Activated naive CD8-positive, alpha-beta T cell treated with anti-CD3 and anti-CD28 coated beads for 36 hours (primary cell): Measurements from ENCODE around the gene ASB8. TPM values are rescaled to one million over a fixed set of nuclear protein-coding genes. Genes with fewer than 3 reads are reported as not detected.

Experiments
- DNase-seq: peaks from one replicate; pipeline ENCODE4 v3.0.0; 2021
- H3K27ac Mint-ChIP-seq: one replicate; pipeline ENCODE4 v1.8.0; 2022; ENCODE audit warnings: mild to moderate bottlenecking, moderate library complexity, mixed read lengths
- H3K27me3 Mint-ChIP-seq: one replicate; pipeline ENCODE4 v1.8.0; 2022; ENCODE audit warnings: mild to moderate bottlenecking, mixed read lengths
- H3K36me3 Mint-ChIP-seq: one replicate; pipeline ENCODE4 v1.8.0; 2021; ENCODE audit warnings: mild to moderate bottlenecking, mixed read lengths
- H3K4me1 Mint-ChIP-seq: one replicate; pipeline ENCODE4 v1.8.0; 2021; ENCODE audit warnings: mixed read lengths
- H3K4me3 Mint-ChIP-seq: one replicate; pipeline ENCODE4 v1.8.0; 2022; ENCODE audit warnings: mild to moderate bottlenecking, moderate library complexity, mixed read lengths
- H3K9me3 Mint-ChIP-seq: one replicate; pipeline ENCODE4 v1.8.0; 2022; ENCODE audit warnings: mixed read lengths
- total RNA-seq, 2 experiments: library from RNA; stranded (reverse); gene quantifications; one replicate each; pipeline ENCODE4 v1.2.3, GENCODE V29; 2021

Gene ASB8
- 10 to 100 TPM; 29.9 to 30.3 TPM for total RNA-seq

GRCh38 chr12:48157018-48157888, at the start of gene ASB8:
Gene ASB8, minus strand, starts transcription at chr12:48157515. Its CDS starts 4,019 bp downstream, at chr12:48153496.
- no peaks in the 10 kb centered on the region for H3K27me3 Mint-ChIP-seq
- peaks cover 28% of the 10 kb centered on the region for H3K4me1 Mint-ChIP-seq
- peak; percentile 98 for DNase-seq
- peak within 1 kb of the TSS; percentile 94 for H3K4me3 Mint-ChIP-seq
- no peaks in the 10 kb centered on the region for H3K36me3 Mint-ChIP-seq
- H3K27ac Mint-ChIP-seq: peak within 1 kb of the TSS; percentile 94
- H3K9me3 Mint-ChIP-seq: no peaks in the 10 kb centered on the region

DNA sequence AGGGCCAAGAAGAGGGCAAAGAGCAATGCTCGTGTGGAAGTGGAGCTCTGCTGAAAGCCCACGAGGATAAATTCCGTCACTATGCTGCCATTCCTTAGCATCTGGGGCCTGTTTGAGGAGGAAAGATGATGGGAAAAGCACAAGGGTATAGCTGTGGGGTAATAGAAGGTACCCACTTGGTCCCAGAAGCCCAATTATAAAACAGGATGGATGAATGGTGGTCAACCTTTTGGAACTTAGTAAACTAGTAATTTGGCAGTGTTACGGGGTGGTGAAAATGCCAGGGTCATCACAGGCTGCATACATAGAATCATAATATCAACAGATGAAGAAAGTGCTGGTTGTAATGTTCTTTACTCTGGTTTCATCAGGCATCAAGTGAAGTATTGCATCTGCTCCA, 45.9 kb upstream of the ASB8 start, which contains the start of gene OR10AD1:
OR10AD1 (minus strand) TSS at position 101 of the 400 bp plus-strand sequence; CDS start at position 101, 0 bp downstream.
- Mint-ChIP-seq H3K27ac (no peak within 1 kb of the TSS), H3K36me3 (peaks cover 73% of the 10 kb centered on the region), H3K4me3 (no peak within 1 kb of the TSS), H3K27me3 (no peaks in the 10 kb centered on the region), H3K9me3 (peaks cover 49% of the 10 kb centered on the region), H3K4me1 (peaks cover 16% of the 10 kb centered on the region)
- DNase-seq: no peak

DNA sequence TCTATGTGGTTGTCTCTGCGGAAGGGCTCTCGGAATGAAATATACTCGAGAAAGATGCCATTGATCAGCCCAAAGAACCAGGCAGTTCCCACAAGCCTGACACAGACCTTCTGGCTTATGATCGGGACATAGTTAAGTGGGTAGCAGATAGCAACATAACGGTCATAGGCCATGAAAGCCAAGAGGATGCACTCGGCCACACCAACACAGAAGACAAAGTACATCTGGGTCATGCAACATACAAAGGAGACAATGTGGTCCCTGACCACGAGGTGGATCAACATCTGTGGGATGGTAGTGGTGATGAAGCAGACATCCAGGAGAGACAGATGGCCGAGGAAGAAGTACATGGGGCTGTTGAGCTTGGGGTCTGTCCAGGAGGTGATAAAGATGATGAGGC, 45.5 kb upstream of the ASB8 start:
- Mint-ChIP-seq H3K36me3 (peaks cover 73% of the 10 kb centered on the region), H3K27ac (no peak overlapping the region), H3K9me3 (peaks cover 46% of the 10 kb centered on the region), H3K4me3 (no peak overlapping the region), H3K27me3 (no peaks in the 10 kb centered on the region), H3K4me1 (peaks cover 16% of the 10 kb centered on the region)
- no peak for DNase-seq

DNA sequence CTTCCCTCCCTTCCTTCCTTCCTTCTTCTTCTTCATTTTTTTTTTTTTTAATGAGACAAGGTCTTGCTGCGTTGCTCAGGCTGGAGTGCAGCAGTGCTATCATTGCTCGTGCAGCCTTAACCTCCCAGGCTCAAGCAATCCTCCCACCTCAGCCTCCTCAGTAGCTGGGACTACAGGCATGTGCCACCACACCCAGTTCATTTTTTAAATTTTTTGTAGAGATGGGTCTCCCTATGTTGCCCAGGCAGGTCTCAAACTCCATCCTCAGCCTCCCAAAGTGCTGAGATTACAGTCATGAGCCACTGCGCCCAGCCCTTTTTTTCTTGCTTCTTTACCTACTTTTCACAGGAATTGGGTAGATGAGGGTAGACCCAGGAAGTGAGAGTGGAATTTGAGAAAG, 44.2 kb upstream of the ASB8 start:
- H3K4me3 Mint-ChIP-seq: no peak overlapping the region
- peaks cover 66% of the 10 kb centered on the region for H3K36me3 Mint-ChIP-seq
- peaks cover 34% of the 10 kb centered on the region for H3K9me3 Mint-ChIP-seq
- peak overlapping the region; percentile 32 for H3K27ac Mint-ChIP-seq
- peaks cover 23% of the 10 kb centered on the region for H3K4me1 Mint-ChIP-seq
- H3K27me3 Mint-ChIP-seq: no peaks in the 10 kb centered on the region
- no peak for DNase-seq

GRCh38 chr12:48201091-48201490, 43.8 kb upstream of the ASB8 start:
- peaks cover 23% of the 10 kb centered on the region for H3K4me1 Mint-ChIP-seq
- no peak for DNase-seq
- no peaks in the 10 kb centered on the region for H3K27me3 Mint-ChIP-seq
- peak overlapping the region; percentile 97 for H3K27ac Mint-ChIP-seq
- no peak overlapping the region for H3K4me3 Mint-ChIP-seq
- peaks cover 31% of the 10 kb centered on the region for H3K9me3 Mint-ChIP-seq
- peaks cover 62% of the 10 kb centered on the region for H3K36me3 Mint-ChIP-seq

- H3K27me3 Mint-ChIP-seq: no peaks in the 10 kb centered on the region
- H3K9me3 Mint-ChIP-seq: peaks cover 30% of the 10 kb centered on the region
- DNase-seq: no peak
- H3K4me3 Mint-ChIP-seq: peak overlapping the region; percentile 85
- H3K4me1 Mint-ChIP-seq: peaks cover 23% of the 10 kb centered on the region
- H3K36me3 Mint-ChIP-seq: peaks cover 54% of the 10 kb centered on the region
- peak overlapping the region; percentile 97 for H3K27ac Mint-ChIP-seq
Measured at GRCh38 chr12:48199774-48200221, 42.5 kb upstream of the ASB8 start.

GRCh38 chr12:48198985-48199384, 41.7 kb upstream of the ASB8 start:
- peak overlapping the region; percentile 97 for H3K27ac Mint-ChIP-seq
- H3K36me3 Mint-ChIP-seq: peaks cover 45% of the 10 kb centered on the region
- H3K4me1 Mint-ChIP-seq: peaks cover 23% of the 10 kb centered on the region
- H3K9me3 Mint-ChIP-seq: peaks cover 24% of the 10 kb centered on the region
- DNase-seq: no peak
- H3K4me3 Mint-ChIP-seq: peak overlapping the region; percentile 85
- no peaks in the 10 kb centered on the region for H3K27me3 Mint-ChIP-seq

DNA sequence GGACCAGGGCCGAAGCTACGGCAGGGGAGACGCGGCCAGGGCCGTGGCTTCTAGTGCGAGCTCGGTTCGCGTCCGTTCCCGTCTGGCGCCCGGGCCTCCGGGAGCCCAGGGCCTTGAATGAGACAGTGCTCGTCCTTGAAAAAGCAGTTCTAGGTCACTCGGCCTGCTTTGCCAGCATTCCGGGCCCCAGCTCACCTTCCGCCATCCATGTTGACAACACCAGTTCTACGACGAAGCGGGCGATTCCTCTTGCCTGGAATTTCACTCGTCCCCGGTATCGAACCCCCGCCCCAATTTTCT, 41.3 kb upstream of the ASB8 start:
- DNase-seq: peak; percentile 31
- Mint-ChIP-seq H3K4me1 (peaks cover 23% of the 10 kb centered on the region), H3K27ac (peak overlapping the region; percentile 97), H3K36me3 (peaks cover 42% of the 10 kb centered on the region), H3K4me3 (peak overlapping the region; percentile 85), H3K9me3 (peaks cover 23% of the 10 kb centered on the region), H3K27me3 (no peaks in the 10 kb centered on the region)

DNA sequence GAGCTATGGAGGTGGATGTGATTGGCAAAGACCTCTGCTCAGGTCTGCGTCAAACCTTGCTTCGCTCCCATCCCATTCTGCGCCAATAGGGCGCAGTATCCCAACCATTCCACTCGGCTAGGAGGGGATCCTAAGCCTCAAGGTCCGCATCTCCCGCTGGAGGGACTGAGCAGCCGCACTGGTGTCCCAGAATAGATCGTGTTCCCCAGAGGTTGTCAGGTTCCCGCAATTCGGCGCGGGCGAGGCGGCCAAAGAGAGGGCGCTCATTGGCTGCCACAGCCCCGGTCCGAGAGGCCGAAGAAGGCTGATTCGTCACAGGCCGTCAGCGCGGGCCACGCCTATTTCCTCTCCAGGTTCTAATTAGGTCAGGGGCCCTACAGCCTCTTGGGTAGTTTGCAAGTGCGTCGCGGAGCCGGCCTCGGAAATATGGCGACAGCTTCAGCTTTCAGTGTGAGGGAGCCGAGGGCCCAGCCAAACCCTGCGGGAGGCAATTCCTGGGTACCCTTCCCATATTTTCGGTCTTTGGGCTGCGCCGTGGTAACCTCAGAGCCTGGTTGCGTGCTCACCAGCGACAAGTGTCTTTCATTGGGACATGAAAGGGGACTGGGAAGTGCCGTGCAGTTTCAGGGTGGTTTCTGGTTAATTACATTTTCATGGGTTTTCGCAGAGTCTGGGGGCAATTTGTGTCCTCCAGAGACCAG, 40.8 kb upstream of the ASB8 start:
- Mint-ChIP-seq H3K9me3 (peaks cover 18% of the 10 kb centered on the region), H3K27ac (peak overlapping the region; percentile 97), H3K27me3 (no peaks in the 10 kb centered on the region), H3K36me3 (peaks cover 37% of the 10 kb centered on the region), H3K4me1 (peaks cover 23% of the 10 kb centered on the region), H3K4me3 (peak overlapping the region; percentile 85)
- peak; percentile 91 for DNase-seq

- Mint-ChIP-seq H3K27ac (peak overlapping the region; percentile 97), H3K4me3 (peak overlapping the region; percentile 85), H3K4me1 (peaks cover 23% of the 10 kb centered on the region), H3K27me3 (no peaks in the 10 kb centered on the region), H3K9me3 (peaks cover 13% of the 10 kb centered on the region), H3K36me3 (peaks cover 31% of the 10 kb centered on the region)
- no peak for DNase-seq
Measured at GRCh38 chr12:48197549-48197970, 40.2 kb upstream of the ASB8 start.

DNA sequence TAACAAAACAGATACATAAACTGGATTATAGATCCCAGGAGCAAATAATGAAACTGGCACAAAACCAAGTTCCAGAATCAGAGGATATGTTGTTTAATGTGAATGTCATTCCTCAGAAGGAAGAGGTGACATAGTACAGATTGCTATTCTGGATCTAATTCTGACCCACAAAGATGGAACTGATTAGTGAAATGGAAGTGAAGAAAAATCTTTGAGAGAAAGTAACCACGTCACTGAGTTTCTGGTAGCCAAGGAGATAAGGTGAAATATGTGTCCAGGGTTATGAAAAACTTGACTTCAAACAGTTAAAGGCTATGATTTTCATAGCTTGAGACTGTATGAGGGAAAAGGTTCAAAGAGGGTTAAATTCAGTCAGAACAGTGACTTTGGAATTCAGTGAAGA, 37.5 kb upstream of the ASB8 start:
- no peak overlapping the region for H3K4me3 Mint-ChIP-seq

GRCh38 chr12:48193623-48194022, 36.3 kb upstream of the ASB8 start:
- Mint-ChIP-seq H3K4me3 (no peak overlapping the region), H3K4me1 (peaks cover 12% of the 10 kb centered on the region), H3K36me3 (no peaks in the 10 kb centered on the region), H3K9me3 (no peaks in the 10 kb centered on the region), H3K27me3 (peaks cover 7% of the 10 kb centered on the region), H3K27ac (no peak overlapping the region)
- no peak for DNase-seq

More for the DNA sequence above, 37.5 kb upstream of the ASB8 start:
- no peaks in the 10 kb centered on the region for H3K9me3 Mint-ChIP-seq
- peaks cover 7% of the 10 kb centered on the region for H3K27me3 Mint-ChIP-seq
- H3K4me1 Mint-ChIP-seq: peaks cover 17% of the 10 kb centered on the region
- DNase-seq: no peak
- H3K36me3 Mint-ChIP-seq: peaks cover 4% of the 10 kb centered on the region
- no peak overlapping the region for H3K27ac Mint-ChIP-seq

DNA sequence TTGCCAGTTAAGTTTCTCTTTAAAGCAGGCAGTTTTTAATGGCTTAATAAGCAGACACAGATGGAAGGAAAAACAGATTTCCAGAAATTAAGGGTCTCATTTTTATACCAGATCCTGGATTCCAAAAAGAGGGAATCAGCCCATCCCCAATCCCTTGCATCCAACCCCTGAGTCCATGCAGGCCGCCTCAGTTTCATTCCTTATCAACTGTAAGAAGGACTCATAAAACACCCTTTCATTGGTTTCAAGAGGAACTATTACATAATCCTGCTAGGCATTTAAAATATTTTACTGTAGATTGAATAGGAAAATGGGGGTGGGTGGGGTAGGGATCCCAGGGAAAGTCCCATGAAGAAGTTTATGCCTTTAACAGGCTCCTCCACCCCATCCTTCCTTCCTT, 35.5 kb upstream of the ASB8 start:
- Mint-ChIP-seq H3K9me3 (no peaks in the 10 kb centered on the region), H3K36me3 (no peaks in the 10 kb centered on the region), H3K27ac (no peak overlapping the region), H3K27me3 (peaks cover 7% of the 10 kb centered on the region), H3K4me1 (peaks cover 12% of the 10 kb centered on the region), H3K4me3 (no peak overlapping the region)
- no peak for DNase-seq

DNA sequence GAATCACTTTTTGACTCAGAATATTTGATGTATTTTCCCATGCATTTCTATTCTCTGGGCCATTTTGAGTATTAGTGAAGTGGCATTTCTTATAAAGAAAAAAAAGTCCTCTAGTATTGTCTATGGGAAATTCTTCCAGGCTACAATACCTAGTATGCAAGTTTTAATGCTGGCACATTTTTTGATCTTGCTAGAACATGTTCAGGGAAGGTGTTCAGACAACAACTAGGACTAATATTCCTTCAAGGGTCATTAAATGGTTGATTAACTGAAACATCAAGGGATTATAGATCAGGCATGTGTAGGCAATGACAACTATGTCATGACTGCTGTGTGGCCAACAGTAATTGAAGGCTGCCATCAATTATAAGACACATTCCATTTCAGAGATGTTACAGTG, 33.8 kb upstream of the ASB8 start:
- H3K4me3 Mint-ChIP-seq: no peak overlapping the region
- H3K4me1 Mint-ChIP-seq: peaks cover 9% of the 10 kb centered on the region
- H3K27ac Mint-ChIP-seq: no peak overlapping the region
- H3K9me3 Mint-ChIP-seq: no peaks in the 10 kb centered on the region
- DNase-seq: no peak
- peaks cover 10% of the 10 kb centered on the region for H3K27me3 Mint-ChIP-seq
- H3K36me3 Mint-ChIP-seq: no peaks in the 10 kb centered on the region

DNA sequence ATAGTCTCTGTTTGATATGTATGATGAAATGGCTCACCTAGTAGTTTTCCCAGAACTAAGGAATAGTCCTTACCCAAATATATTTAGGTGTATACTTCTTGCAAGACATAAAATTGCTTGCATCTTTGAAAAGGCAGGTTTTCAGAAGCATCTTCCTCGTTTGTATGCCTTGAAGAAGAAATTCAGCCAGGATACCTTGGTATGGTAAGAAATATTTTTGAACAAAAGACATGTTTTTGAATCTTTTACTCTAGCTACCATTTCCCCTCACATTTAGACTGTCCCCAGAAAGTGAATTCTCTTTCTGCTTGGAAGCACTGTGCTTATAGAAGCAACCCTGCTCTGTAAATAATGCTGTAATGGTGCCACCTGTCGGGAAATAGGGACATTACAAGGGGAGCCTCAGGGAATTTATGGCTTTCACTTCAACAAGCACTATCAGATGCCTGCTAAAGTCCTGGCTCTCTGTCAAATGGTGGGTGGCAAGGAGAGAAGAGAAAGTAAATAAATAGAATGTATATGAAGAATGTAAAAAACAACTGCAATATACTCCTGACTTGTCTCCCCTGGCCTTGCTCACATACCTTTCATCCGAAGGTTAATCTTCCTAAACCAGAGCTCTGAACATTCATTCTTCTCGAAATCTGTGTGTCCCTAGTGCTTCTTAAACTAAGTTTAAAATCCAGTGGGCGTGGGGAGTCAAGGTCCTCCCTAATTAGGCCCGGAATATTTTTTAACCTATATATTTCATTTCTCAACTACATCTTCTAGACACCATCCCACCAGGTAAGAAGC, 32.2 kb upstream of the ASB8 start:
- H3K27me3 Mint-ChIP-seq: peaks cover 26% of the 10 kb centered on the region
- H3K4me1 Mint-ChIP-seq: peaks cover 15% of the 10 kb centered on the region
- peak; percentile 46 for DNase-seq
- no peak overlapping the region for H3K4me3 Mint-ChIP-seq
- no peak overlapping the region for H3K27ac Mint-ChIP-seq
- H3K9me3 Mint-ChIP-seq: no peaks in the 10 kb centered on the region
- H3K36me3 Mint-ChIP-seq: no peaks in the 10 kb centered on the region
